Forelimb muscle (tissue), 1 donor: ENCODE measurements around the gene LUC7L. TPM values are rescaled to one million over a fixed set of nuclear protein-coding genes. Genes with fewer than 3 reads are reported as not detected.
A peak's percentile ranks its signal among the peaks of the same experiment; 100 is the strongest.
"Not testable (repeated sequence)": the region's sequence is repeated elsewhere in the genome, so short reads cannot be mapped to it uniquely, and the experiment has no call there.

Source experiments
- DNase-seq: peaks from one replicate; pipeline ENCODE4 v3.0.0-alpha.2; 2013; ENCODE audit warnings: low read depth
- polyA plus RNA-seq: library from polyadenylated mRNA; unstranded; fragments of 120-200 nt; gene quantifications from one replicate; pipeline ENCODE4 v1.2.1, GENCODE V29; 2013; ENCODE audit not compliant: insufficient read length

Gene LUC7L
- polyA plus RNA-seq, 1 donor = 67.5 TPM

DNA sequence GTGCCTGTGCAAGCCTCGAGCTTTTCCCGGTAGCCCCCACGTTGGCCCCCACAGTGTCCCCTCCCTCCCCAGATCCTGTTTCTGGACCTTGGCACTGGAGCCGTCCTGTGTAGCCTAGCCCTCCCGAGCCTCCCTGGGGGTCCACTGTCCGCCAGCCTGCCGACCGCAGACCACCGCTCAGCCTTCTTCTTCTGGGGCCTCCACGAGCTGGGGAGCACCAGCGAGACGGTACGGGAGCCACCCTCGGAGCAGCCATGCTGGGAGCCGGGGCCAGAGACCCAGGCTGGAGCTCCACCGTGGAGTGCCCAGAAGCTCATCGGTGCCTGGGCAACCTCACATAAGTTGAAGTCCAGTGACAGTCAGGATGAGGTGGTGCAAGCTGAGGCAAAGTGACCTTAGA lies 34.7 kb upstream of the LUC7L start:
- no peak for DNase-seq

DNA sequence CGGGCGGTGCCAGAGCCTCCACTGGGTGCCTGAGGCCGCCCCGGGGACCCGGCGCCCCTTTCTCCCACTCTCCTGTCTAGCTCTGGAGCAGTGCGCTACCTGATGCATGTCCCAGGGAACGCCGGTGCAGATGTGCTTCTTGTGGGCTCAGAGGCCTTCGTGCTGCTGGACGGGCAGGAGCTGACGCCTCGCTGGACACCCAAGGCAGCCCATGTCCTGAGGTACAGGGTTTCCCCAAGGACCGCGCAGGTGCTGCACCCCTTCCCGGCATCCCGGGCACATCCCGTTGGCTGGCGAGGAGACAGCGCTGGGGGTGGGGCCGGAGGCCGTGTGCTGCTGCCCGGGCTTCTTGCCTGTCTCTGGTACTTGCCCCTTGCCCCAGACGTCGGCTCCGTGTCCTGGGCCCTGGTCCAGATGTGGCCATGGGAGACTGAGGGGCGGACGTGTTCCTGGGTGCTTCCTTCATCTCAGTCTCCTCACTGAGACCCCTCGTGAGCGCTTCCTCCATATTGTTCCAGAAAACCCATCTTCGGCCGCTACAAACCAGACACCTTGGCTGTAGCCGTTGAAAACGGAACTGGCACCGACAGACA lies 34.0 kb upstream of the LUC7L start:
- DNase-seq = no peak

DNA sequence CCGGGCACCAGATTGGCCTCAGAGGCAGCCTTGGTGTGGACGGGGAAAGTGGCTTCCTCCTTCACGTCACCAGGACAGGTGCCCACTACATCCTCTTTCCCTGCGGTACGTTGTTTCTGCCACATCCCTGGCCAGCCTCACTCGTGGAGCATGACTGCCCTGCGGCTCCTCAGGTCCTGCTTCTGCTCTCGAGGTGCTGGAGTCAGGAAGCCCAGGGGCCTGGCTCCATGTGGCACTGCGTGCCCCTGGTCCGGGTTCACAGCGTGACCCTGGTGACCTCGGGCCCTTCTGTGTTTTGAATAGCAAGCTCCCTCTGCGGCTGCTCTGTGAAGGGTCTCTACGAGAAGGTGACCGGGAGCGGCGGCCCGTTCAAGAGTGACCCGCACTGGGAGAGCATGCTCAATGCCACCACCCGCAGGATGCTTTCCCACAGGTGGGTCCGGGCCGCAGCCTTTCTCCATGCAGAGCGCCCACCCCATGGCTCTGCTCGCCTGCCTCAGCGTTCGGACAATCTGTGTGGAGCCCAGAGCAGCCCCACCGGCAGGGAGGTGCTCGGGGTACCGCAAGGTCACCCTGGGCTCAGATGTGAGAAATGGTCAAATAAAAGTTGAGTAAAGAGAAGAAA lies 33.0 kb upstream of the LUC7L start:
- no peak for DNase-seq

DNA sequence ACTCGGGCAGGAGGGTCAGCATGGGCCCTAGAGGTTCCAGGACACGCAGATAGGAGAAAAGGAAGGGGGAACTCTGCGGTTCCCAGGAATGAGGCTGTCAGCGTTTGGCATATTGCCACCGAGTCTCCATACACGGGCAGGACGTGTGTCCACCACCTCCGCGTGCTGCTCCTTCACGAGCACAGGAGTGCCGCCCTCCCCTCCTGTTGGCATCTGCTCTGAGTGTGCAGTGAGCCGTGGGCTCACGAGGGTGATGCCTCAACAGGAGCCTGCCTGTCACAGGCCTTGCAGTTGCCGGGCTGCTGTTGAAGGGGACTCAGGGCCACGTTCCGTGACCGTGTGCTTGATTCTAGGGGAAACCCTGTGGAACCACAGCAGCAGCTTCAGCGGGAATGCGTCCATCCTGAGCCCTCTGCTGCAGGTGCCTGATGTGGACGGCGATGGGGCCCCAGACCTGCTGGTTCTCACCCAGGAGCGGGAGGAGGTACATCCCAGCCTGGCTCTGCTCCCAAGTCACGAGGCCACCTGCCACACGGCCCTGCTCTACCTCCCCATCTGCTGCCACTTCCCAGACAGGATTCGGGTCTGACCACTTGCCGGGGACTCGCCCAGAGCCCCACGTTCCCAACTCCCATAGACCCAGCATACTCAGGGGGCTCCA lies 31.9 kb upstream of the LUC7L start:
- DNase-seq = no peak

DNA sequence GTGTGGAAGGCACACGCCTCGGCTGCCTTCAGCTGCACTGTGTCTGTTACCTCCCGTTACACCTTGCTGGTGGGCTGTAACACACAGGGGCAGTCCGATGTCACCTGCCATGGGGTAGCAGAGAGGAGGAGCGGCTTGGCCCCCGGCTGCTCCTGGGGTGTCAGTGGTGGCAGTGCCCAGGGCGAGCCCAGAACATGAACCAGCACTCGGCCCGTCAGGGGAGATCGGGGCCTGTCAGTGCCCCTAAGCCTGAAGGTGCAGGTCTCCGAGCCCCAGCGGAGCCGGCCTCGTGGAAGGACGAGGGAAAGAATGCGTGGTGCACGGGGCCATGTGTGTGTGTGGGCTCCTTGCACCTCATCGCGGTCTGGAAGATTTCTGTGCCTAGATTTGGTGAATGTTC lies 31.1 kb upstream of the LUC7L start:
- DNase-seq = no peak

DNA sequence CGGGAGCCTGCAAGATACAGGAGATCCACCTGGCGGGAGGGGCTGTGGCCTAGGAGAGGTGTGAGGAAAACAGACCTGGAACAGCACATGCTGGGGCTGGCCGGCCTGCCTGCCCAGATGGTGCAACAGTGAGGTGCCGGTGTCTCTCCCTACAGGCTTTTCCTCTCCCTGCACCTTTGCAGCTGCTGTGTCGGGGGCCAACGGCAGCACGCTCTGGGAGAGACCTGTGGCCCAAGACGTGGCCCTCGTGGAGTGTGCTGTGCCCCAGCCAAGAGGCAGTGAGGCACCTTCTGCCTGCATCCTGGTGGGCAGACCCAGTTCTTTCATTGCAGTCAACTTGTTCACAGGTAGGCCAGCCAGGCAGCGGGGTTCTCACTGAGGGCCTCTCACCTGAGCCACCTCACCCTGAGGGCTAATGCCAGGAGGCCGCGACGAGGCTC lies 30.6 kb upstream of the LUC7L start:
- no peak for DNase-seq

DNA sequence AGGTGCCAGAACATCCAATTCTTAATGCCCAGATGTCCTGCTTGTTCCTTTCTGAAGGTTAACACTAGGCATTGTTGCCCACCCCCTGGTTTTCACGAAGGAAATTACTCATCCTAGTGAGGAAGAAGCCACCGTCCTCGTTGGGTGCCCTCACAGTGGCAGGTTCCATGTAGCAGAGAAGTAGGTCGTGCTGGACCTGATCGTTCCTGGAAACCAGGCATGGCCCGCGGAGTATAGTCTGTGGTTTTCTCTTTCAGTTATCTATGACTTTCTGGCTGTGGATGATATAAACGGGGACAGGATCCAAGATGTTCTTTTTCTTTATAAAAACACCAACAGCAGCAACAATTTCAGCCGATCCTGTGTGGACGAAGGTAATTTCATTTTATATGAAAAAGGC lies 30.0 kb upstream of the LUC7L start:
- DNase-seq = no peak

DNA sequence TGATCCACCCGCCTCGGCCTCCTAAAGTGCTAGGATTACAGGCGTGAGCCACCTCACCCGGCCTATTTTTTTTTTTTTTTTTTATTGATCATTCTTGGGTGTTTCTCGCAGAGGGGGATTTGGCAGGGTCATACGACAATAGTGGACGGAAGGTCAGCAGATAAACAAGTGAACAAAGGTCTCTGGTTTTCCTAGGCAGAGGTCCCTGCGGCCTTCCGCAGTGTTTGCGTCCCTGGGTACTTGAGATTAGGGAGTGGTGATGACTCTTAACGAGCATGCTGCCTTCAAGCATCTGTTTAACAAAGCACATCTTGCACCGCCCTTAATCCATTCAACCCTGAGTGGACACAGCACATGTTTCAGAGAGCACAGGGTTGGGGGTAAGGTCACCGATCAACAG lies 28.8 kb upstream of the LUC7L start:
- DNase-seq = not testable (repeated sequence)

DNA sequence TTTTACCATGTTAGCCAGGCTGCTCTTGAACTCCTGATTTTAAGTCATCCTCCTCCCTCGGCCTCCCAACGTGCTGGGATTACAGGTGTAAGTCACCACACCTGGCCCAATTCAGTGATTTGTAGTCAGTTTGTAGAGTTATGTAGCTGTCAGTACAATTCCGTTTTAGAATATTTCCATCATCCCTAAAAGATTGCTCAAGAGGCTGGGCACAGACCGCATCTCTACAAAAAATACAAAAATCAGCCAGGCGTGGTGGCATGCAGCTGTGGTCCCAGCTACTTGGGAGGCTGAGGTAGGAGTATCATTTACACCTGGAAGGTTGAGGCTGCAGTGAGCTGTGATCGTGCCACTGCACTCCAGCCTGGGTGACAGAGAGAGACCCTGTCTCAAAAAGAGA lies 25.9 kb upstream of the LUC7L start:
- DNase-seq = no peak

DNA sequence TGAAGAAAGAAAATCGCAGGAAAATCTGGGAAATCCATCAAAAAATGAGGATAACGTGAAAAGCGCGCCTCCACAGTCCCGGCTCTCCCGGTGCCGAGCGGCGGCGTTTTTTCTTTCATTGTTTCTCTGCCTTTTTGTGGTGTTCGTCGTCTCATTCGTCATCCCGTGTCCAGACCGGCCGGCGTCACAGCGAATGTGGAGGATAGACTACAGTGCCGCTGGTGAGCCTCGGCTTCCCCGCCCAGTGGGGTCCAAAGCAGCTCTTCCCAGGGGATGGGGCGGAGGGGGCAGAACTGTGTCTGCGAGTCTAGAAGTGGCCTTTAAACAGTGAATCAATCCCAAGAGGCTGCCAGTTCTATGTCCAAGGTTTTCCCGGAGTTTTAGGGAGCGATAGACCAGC lies 25.2 kb upstream of the LUC7L start:
- no peak for DNase-seq

DNA sequence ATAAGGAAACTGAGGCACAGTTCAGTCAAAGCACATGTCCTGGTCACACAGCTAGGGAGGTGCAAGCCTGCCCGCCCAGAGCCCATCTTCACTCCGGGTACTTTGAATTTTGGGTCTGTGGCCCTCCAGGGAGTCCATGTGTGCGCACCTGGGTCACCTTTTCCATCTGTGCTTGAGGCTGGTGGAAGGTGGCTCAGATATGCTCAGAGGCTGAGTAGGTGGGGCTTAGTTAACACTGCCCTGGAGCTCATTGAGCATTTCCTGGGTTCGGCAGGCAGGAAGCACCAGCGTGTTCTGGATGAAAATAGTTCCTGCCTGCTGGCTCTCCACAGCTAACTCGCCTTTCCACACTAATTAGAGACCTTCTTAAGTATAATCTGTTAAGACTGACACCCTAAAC lies 24.6 kb upstream of the LUC7L start:
- no peak for DNase-seq

DNA sequence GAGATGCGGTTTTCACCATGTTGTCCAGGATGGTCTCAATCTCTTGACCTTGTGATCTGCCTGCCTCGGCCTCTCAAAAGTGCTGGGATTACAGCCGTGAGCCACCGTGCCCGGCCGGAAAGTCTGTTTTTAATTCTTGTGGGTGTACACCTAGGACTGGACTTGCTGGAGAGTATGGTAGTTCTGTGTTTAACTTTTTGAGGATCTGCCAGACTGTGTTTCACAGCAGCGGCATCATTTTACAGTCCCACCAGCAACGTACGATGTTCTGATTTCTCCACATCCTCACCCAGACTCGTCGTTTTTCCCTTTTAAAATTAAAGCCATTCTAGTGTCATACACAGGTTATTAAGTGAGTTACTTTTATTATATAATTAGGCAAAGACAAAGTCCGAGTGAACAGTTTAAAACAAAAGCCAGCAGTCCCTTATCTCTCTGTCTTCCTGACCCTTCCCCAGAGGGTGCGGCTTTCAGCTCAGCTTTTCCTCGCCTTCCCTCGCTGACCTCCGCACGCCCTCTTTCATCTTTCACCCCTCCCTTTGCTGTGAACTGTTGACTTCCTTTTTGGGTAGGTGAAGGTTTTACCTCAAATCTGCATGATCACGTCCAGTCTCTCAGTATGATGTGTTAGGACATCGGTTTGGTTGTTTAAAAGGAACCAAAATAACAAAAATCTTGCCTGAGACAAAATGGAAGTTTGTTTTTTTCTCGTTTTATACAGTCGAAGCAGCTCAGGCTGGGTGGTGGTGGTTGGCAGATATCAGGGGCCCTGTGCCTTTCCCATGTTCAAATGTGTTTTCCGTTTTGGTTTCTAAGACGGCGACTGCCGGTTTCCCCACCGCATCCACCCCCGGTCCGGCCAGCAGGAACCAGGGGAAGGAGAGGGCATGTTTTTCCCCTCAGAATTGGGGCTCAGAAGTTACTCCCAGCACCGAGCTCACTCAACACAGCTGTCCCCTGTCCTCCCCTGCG lies 23.4 kb upstream of the LUC7L start:
- DNase-seq = no peak

DNA sequence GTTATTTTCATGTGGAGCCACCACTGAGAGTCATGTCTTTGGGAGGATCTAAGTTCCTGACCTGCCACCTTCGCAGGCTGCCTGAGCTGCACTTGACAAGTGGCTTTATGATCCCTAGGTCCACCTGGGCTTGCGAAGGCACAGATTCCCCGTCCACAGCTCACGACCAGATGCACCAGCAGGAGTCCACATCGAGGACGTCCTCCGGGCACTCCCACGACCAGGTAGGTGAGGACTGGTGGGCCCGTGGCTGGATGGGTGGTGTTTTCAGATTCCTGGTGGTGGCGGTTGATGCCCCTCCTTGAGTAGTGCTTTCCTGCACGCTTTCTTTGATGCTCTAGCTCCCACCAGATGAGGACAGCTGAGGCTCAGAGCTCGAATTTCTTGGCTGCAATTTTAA lies 20.2 kb upstream of the LUC7L start:
- no peak for DNase-seq

DNA sequence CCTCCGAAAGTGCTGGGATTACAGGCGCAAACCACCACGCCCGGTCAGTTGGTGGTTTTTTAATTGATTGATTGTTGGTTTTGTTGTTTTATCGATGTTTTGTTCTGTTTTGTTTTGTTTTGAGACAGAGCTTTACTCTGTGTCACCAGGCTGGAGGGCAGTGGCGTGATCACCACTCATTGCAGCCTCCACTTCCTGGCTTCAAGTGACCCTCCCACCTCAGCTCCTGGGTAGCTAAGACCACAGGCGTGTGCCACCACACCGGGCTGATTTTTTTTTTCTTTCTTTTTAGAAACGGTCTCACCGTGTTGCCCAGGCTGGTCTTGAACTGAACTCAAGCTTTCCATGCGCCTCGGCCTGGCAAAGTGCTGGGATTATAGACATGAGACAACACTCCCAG lies 17.8 kb upstream of the LUC7L start:
- DNase-seq = no peak

DNA sequence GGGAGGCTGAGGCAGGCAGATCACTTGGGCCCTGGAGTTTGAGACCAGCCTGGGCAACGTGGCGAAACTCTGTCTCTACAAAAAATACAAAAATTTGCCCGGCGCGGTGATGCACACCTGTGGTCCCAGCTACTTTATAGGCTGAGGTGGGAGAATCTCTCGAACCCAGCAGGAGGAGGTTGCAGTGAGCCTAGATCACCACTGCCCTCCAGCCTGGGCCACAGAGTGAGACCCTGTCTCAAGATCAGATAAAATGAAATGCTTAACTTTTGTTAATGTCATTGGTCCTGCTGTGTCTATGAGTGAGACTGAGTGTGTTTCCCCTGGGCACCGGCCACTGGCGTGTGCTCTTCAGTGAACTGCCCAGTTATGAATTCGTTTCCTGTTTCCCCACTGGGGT lies 15.9 kb upstream of the LUC7L start:
- DNase-seq = no peak

DNA sequence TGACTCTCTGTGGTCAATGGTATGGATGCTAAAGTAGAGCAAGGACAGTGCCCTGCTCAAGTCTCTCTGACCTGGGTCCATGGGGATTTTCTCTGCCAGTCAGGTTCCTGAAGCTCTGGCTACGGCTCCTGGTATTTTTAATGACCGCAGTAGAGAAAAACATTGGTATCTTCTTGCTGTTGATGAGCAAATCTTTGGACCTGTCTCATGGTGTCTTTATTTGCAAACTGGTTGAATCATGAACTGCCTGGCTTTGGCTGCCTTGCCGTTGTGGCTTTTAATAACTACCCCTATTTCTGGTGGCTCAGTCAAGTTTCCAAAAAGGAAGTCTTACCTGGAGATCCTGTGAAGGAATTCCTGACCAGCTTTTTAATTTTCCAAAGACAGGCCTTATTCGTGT lies 14.1 kb upstream of the LUC7L start:
- DNase-seq = no peak

DNA sequence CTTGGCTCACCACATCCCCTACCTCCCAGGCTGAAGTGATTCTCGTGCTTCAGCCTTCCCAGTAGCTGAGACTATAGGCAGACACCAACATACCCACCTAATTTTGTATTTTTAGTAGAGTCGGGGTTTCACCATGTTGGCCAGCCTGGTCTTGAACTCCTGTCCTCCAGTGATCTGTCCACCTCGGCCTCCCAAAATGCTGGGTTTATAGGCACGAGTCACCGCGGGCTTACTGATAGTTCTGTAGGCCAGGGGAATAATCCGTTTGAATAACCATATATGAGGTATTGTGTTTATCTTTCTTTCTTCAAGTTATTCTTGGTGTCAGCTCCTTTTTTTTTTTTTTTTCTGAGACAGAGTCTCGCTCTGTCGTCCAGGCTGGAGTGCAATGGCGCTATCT lies 13.0 kb upstream of the LUC7L start:
- no peak for DNase-seq

DNA sequence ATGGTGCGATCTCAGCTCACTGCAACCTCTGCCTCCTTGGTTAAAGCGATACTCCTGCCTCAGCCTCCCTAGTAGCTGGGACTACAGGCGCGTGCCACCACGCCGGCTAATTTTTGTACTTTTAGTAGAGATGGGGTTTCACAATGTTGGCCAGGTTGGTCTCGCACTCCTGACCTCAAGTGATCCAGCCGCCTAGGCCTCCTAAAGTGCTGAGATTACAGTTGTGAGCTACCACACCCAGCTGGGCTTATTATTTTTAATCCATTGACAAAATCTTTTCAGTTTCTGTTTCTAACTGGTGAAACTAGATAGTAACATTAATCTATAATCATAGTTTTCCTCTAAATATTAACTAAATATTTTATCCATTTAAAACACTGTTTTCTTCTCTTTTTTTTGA lies 11.3 kb upstream of the LUC7L start:
- no peak for DNase-seq

DNA sequence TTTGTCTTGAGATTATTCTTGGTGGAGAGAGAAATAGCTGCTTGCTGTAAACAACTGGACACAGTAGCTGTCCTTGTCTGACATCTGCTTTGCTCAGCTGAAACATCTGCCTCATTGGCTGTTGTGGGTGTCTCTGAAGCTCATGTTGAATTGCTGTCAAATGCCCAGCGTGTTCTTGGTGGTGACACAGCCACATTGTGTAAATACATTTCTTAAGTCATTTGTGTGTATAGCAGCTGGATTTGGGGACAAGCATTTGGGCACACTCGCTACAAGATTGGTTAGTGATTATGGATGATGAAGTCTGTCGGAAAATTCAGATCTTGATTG lies 10.7 kb upstream of the LUC7L start:
- DNase-seq = no peak

DNA sequence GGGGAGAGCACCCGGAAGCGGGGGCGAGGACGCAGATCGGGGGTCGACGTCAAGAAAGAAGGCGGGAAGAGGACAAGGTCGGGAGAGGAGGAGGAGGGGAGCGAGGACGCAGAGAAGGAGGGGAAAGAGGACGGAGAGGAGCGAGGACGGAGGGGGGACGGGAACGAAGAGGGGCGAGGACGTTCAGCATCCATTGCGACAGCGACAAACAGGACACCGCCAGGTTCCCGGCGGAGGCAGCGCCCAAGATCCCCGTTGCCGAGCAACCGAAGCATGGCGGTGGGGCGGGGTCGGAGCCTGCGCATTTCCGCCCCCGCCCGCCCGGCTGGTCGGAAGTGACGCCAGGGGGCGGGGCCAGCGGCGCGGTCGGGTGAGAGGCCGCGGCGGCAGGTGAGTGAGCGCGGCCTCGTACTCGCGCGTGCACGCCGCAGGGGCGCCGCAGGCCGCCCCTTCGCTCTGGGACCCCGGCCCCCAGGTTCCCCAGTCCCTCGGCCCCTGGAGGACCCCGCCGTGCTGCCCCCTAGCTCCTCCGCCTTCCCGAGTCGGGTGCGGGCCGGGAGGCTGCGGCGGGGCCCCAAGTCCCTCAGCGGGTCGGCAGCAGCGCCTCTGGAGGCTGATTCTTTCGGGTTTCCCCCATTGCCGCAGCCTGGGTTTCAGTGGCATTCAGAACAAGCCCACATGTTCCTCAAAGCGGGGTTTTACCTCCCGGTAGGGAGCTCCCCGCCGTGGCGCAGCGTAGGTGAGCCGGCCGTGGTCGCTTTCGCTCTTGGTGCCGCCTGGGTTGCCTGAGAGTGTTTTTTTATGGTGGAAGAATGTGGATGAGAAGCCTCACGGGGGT lies 5.4 kb upstream of the LUC7L start, which contains the start of gene FAM234A:
TSS of gene FAM234A (plus strand) at position 354 of the 838 bp plus-strand sequence. CDS start 19,593 bp downstream, outside the sequence.
- DNase-seq = peak; percentile 77

DNA sequence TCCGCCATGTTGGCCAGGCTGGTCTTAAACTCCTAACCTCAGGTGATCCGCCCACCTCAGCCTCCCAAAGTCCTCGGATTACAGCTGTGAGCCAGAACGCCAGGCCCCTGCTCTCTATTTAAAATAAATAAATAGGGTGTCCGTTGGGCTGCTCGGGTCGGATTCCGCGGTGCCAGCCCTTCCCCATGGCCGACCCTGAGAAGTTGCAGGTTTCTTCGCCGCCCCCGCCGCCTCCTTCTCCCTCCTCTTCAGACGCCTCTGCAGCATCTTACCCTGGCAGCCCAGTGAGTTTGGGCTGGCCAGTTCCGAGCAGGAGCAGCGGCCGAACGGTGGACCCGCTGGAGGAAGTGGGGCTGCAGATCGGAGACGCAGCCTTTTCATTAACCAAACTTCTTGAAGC lies 1.7 kb upstream of the LUC7L start:
- DNase-seq = no peak
